Stimulated activated CD8-positive, alpha-beta memory T cell treated with anti-CD3 and anti-CD28 coated beads, Interleukin-7, amount 100 ng/mL, for 1 hour (primary cell): ENCODE measurements around the gene PTPRD.
"Not testable (repeated sequence)": the region's sequence is repeated elsewhere in the genome, so short reads cannot be mapped to it uniquely, and the experiment has no call there.

Experiments
- DNase-seq, 2 donors: peaks; one replicate each; pipeline ENCODE4 v3.0.0-alpha.2; 2020; ENCODE audit warnings: low read depth in 2 of 2

Gene PTPRD

GRCh38 chr9:9498846-9499245, 1114.0 kb downstream of the PTPRD start:
- no peak for DNase-seq

GRCh38 chr9:9498128-9498527, 1114.7 kb downstream of the PTPRD start:
- DNase-seq, result no peak

- no peak for DNase-seq
Measured at GRCh38 chr9:9494336-9494735, 1118.5 kb downstream of the PTPRD start.

DNA sequence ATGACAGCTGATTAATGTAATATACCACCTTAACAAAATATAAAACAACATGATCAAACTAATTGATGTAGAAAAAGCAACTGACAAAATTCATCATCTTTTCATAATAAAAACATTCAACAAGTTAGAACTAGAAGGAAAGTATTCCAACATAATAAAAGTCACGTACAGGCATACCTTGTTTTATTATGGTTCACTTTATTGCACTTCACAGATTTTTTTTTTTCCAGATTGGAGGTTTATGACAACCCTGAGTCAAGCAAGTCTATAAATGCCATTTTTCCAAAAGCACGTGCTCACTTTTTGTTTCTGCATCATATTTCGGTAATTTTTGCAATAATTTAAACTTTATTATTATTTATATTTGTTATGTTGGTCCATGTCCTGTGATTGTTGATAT, 1120.3 kb downstream of the PTPRD start:
- DNase-seq, result no peak

DNA sequence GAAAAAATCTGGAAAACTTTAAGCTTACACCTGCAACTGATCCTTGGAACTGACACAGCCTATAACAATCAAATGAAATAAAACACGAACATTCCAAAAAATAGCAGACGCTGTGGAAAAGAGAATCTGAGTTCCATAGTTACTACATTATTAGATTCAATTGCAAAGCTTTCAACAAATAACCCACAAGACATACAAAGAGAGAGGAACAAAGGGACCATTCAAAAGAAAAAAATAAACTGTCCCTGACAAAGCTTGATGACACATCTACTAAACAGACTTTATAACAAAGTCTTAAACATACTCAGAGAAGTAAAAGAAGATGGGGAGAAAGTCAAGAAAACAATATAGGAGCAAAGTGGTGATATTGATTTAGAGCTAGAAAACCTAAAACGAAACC, 1123.6 kb downstream of the PTPRD start:
- DNase-seq, result no peak

GRCh38 chr9:9483175-9483574, 1129.6 kb downstream of the PTPRD start:
- DNase-seq, result no peak

GRCh38 chr9:9478741-9479140, 1134.1 kb downstream of the PTPRD start:
- no peak for DNase-seq

DNA sequence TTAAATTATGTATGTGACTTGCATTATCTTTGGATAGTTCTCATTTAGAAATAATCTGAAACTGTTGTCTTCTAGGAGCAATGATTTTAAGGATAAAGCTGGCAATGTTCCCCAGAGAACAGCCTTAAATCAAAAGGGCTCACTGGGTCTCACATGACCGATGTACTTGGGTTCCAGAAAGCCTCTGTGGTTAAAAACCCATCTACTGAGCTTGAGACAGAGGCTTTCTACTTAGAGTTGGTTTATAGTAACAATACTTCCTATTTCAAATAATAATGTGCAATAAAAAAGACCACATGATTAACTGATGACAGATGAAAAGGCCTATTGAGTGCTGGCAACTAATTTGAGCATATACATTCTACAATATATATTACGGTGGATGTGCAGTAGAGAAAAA, 1143.5 kb downstream of the PTPRD start:
- DNase-seq, result no peak

DNA sequence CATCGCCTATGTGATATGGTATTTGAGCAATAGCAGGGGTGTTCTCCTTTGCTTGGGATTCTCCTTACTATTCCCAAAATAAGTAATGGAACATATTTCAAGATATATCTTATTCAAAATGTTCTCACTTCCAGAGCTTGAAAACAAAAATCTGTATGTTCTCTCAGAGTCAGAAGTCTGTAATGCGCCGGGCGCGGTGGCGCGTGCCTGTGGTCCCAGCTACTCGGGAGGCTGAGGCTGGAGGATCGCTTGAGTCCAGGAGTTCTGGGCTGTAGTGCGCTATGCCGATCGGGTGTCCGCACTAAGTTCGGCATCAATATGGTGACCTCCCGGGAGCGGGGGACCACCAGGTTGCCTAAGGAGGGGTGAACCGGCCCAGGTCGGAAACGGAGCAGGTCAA, 1170.9 kb downstream of the PTPRD start:
- DNase-seq, result not testable (repeated sequence)

DNA sequence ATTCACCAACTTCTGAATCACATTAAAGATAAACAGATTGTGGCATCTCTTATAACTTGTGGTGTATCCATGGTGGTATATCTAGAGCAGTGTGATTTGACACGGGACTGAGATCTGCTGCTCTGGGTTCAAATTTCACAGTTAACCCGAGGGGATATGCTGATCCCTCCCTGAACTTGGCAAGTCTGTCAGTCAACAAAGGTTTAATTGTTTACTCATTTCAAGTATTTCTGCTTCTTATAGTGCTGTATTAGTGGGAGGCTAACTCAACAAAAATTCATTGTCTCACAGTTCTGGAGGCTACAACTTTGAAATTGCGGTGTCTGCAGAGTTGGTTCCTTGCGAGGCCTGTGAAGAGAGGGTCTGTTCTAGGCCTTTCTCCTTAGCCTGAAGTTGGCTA, 1175.2 kb downstream of the PTPRD start:
- no peak for DNase-seq

- DNase-seq, result not testable (repeated sequence)
Measured at GRCh38 chr9:9426454-9426853, 1186.3 kb downstream of the PTPRD start.

DNA sequence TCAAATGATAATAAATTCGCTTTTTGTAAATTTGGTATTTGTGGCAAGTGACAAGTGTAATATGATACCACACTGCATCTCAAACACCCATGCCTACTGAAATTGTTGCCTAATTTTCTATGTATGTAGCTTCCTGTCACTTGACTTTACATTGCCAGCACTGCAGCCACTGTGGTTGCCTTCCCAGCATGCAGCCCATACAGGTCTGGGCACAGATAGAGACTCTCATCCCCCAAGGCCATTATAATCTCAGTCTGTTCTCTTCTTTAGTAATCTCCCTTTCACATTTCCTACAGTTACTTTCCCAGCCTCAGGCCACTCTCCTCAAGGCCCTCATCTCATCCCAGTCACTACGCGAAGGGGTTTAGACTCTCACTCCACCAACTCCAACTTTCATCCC, 1200.6 kb downstream of the PTPRD start:
- DNase-seq, result no peak

DNA sequence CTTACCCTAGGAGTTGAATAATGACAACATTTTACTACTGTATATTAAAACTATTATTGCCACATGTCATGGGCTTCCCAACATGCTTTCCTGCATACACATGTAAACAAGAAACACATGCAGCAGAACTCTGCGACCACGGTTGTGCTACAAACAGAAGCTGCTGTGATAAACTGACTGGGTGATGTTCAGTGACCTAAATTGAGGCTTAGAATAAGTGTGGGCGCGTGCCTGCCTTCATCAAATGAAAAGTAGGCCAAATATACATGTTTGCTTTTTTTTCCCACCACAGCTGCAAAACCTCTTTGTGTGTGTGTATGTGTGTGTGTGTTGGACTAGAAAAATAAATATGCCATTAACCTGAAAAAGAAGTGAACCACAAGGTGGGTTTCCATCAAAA, 1202.1 kb downstream of the PTPRD start:
- DNase-seq, result no peak

GRCh38 chr9:9399982-9400381, 1212.8 kb downstream of the PTPRD start:
- DNase-seq, result no peak

- DNase-seq, result no peak
Measured at GRCh38 chr9:9396518-9396917, 1216.3 kb downstream of the PTPRD start.

GRCh38 chr9:9395539-9395938, 1217.3 kb downstream of the PTPRD start:
- no peak for DNase-seq

- no peak for DNase-seq
Measured at GRCh38 chr9:9392755-9393154, 1220.0 kb downstream of the PTPRD start.

GRCh38 chr9:9389904-9390303, 1222.9 kb downstream of the PTPRD start:
- DNase-seq, result no peak

DNA sequence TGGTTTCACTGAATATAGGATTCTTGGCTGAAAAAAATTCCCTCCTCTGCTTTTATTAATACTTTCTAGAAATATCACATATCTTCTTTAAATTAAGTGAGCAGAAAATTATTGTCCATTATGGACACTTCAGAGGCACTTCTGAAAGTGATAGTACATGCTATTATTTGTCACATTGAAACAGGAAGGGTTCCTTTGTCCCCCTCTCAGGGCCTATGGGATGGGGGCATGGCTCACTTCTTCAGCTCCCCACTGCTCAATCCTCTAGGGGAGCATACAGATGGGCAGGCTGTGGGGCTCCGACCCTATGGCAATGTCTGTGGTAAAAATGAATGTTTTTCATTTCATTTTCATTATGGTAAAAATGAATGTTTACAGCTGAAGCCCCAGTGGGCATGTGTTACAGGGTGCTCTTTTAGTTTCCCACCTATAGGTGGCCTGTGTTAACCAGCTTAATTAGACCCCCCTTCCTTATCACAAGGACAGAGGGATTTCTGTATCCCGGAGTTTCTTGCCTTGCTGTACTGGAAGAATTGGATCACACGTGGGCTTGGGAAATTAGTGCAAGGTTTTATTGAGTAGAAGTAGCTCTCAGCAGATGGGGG, 1225.2 kb downstream of the PTPRD start:
- DNase-seq, result no peak

DNA sequence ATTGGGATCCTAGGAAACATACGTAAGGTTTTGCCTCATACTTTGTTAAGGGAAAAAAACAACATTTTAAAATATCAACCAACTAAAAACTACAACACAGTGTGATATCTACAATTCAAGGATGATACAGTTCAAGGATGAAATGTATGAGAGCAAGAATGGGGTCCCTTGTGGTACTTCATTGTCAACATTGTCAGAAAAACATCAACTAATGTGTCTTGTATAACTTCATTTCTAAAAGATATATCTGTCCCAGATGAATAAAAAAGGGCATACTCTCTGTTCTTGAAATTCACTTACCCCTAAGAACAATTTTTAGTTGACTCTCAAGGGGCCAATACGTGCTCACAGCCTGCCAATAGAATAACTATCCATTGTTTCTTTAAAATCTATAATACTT, 1250.5 kb downstream of the PTPRD start:
- no peak for DNase-seq

GRCh38 chr9:9352877-9353481, 1259.8 kb downstream of the PTPRD start:
- no peak for DNase-seq

DNA sequence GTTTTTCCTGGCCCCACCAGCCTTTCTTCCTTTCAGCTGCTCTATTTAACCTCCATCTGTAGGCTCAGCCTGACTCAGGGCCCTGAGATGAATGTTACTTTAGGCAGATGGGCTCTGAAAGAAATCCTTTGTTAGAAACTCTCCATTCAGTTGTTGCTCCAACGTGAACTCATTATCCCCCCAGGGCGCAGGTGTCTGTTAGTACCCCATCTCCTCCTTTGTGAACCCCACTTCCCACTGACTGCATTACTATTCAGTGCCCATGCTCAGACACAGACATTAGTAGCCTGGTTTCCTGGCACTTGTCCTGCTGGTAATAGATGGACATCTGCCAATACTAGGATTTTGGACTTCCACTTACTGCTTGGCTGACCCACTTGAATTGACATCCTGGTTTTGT, 1271.6 kb downstream of the PTPRD start:
- no peak for DNase-seq

DNA sequence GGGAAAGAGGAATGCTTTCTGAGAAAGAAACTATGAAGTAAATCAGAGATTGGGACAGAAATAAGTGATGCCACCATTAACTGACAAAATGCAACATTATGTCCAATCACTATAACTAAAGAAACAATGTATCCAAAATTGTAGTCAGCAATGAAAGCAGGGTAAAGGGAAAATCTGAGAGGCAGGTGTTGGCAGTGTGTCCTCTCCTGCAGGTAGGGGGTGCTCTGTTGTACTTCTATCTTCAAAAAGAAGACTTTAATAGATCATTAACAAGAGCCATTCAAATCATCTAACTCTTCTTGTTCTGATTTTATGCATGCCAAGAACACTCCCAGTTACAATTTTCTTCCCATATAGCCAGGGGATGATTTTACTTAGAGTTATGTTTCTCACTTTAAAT, 1275.7 kb downstream of the PTPRD start:
- DNase-seq, result no peak

DNA sequence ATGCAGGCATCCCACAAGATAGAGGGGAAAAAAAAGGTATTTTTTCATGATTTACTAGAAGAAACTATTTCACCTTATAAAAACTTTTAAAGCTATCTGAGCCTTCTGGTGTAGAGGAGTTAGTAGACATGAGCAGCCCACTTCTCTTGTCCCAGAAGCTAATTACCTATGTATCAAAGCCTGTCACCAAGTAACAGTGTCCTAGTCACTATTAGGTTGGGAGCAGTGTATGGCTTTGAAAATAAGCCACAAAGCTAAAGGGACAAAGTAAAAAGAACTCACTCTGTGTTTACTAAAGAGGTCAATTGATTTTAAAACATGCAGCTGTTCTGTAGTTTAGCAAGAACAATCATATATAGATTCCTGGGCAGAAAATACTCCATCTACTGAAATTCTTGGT, 1286.1 kb downstream of the PTPRD start:
- no peak for DNase-seq
